Bronchial epithelial cell (primary cell): ENCODE results near the gene CSTF1. TPM values are rescaled to one million over a fixed set of nuclear protein-coding genes. Genes with fewer than 3 reads are reported as not detected.

Experiments used
- DNase-seq: peaks from one replicate; pipeline ENCODE4 v3.0.0-alpha.2; 2010; ENCODE audit warnings: low read depth
- FAIRE-seq: peaks from 2 replicates; lab custom pipeline; 2011; peaks lifted over from hg19 to GRCh38; lab: Jason Lieb, UNC
- H3K27me3 ChIP-seq: 2 replicates; pipeline ENCODE4 v1.5.1; 2011; ENCODE audit warnings: low read length; ENCODE audit not compliant: control insufficient read depth, insufficient read depth
- H3K36me3 ChIP-seq: 2 replicates; pipeline ENCODE4 v1.5.1; 2011; ENCODE audit warnings: low read length; ENCODE audit not compliant: control insufficient read depth, insufficient read depth
- H3K4me3 ChIP-seq: 2 replicates; pipeline ENCODE4 v1.5.1; 2011; ENCODE audit warnings: mild to moderate bottlenecking, low read depth, low read length, control low read depth
- CTCF ChIP-seq: IDR thresholded peaks from 2 replicates; pipeline ENCODE4 v1.5.1; 2011; ENCODE audit warnings: mild to moderate bottlenecking, moderate library complexity, low read length, control low read depth, inconsistent platforms; ENCODE audit not compliant: insufficient read depth, severe bottlenecking
- total RNA-seq: library from RNA; depleted of rRNA; stranded (reverse); fragments of >200 nt; gene quantifications from 2 replicates; pipeline ENCODE4 v1.2.1, GENCODE V29; 2014

CSTF1 gene
- total RNA-seq, 1 donor from 2014 or later: 21.9 TPM

GRCh38 chr20:56420028-56420427, 27.6 kb downstream of the CSTF1 start:
- H3K4me3 ChIP-seq: no peak overlapping the region
- H3K36me3 ChIP-seq: no peaks in the 10 kb centered on the region
- FAIRE-seq (no peak), DNase-seq (no peak)
- H3K27me3 ChIP-seq: no peaks in the 10 kb centered on the region
- no peak for TF ChIP-seq CTCF

- H3K27me3 ChIP-seq: no peaks in the 10 kb centered on the region
- DNase-seq (no peak), FAIRE-seq (no peak)
- no peaks in the 10 kb centered on the region for H3K36me3 ChIP-seq
- H3K4me3 ChIP-seq: no peak overlapping the region
- TF ChIP-seq CTCF: no peak
Observed at GRCh38 chr20:56420940-56421688, 28.7 kb downstream of the CSTF1 start.

GRCh38 chr20:56422076-56422823, 29.8 kb downstream of the CSTF1 start:
- Histone ChIP-seq H3K27me3 (no peaks in the 10 kb centered on the region), H3K4me3 (no peak overlapping the region), H3K36me3 (no peaks in the 10 kb centered on the region)
- DNase-seq (peak; percentile 44), FAIRE-seq (no peak)
- TF ChIP-seq CTCF: no peak

GRCh38 chr20:56422824-56423189, 30.4 kb downstream of the CSTF1 start:
- FAIRE-seq (no peak), DNase-seq (no peak)
- H3K36me3 ChIP-seq: no peaks in the 10 kb centered on the region
- no peaks in the 10 kb centered on the region for H3K27me3 ChIP-seq
- no peak overlapping the region for H3K4me3 ChIP-seq
- TF ChIP-seq CTCF: no peak

- Histone ChIP-seq H3K4me3 (no peak overlapping the region), H3K36me3 (no peaks in the 10 kb centered on the region), H3K27me3 (no peaks in the 10 kb centered on the region)
- DNase-seq (no peak), FAIRE-seq (no peak)
- no peak for TF ChIP-seq CTCF
Observed at GRCh38 chr20:56423211-56423610, 30.8 kb downstream of the CSTF1 start.
